Dedifferentiated amniotic fluid mesenchymal stem cell (primary cell): ENCODE measurements around the gene SURF4.
"Not testable (repeated sequence)": the region's sequence is repeated elsewhere in the genome, so short reads cannot be mapped to it uniquely, and the experiment has no call there.

Source experiments
- DNase-seq: peaks from one replicate; pipeline ENCODE4 v3.0.0-alpha.2; 2016; ENCODE audit errors: extremely low spot score

Gene SURF4

GRCh38 chr9:133397370-133397769, 21.5 kb upstream of the SURF4 start:
- DNase-seq = no peak

- no peak for DNase-seq
Measured at GRCh38 chr9:133396952-133397351, 21.1 kb upstream of the SURF4 start.

GRCh38 chr9:133394687-133395271, 18.9 kb upstream of the SURF4 start:
- no peak for DNase-seq

- no peak for DNase-seq
Measured at GRCh38 chr9:133393399-133393798, 17.5 kb upstream of the SURF4 start.

GRCh38 chr9:133392308-133392707, 16.4 kb upstream of the SURF4 start:
- DNase-seq = not testable (repeated sequence)

- DNase-seq = not testable (repeated sequence)
Measured at GRCh38 chr9:133391449-133391848, 15.6 kb upstream of the SURF4 start.

- no peak for DNase-seq
Measured at GRCh38 chr9:133390713-133391112, 14.9 kb upstream of the SURF4 start.

- no peak for DNase-seq
Measured at GRCh38 chr9:133389562-133389961, 13.7 kb upstream of the SURF4 start.

GRCh38 chr9:133389025-133389557, 13.2 kb upstream of the SURF4 start:
- no peak for DNase-seq

- no peak for DNase-seq
Measured at GRCh38 chr9:133387680-133388079, 11.8 kb upstream of the SURF4 start.

GRCh38 chr9:133386338-133386737, 10.5 kb upstream of the SURF4 start:
- no peak for DNase-seq

- DNase-seq = no peak
Measured at GRCh38 chr9:133385452-133385851, 9.6 kb upstream of the SURF4 start.

GRCh38 chr9:133384736-133385321, 9.0 kb upstream of the SURF4 start:
- no peak for DNase-seq

- DNase-seq = no peak
Measured at GRCh38 chr9:133383438-133383837, 7.6 kb upstream of the SURF4 start.

GRCh38 chr9:133382507-133383141, 6.8 kb upstream of the SURF4 start:
- DNase-seq = no peak

GRCh38 chr9:133380734-133381133, 4.9 kb upstream of the SURF4 start:
- no peak for DNase-seq

- no peak for DNase-seq
Measured at GRCh38 chr9:133379153-133380086, 3.6 kb upstream of the SURF4 start.

GRCh38 chr9:133378408-133378962, 2.6 kb upstream of the SURF4 start:
- DNase-seq = no peak

GRCh38 chr9:133377721-133378216, 1.9 kb upstream of the SURF4 start:
- DNase-seq = no peak

GRCh38 chr9:133377280-133377679, 1.4 kb upstream of the SURF4 start:
- not testable (repeated sequence) for DNase-seq

- DNase-seq = peak; percentile 23
Measured at GRCh38 chr9:133375116-133375723, 640 bp downstream of the SURF4 start.
